Effector memory CD4-positive, alpha-beta T cell (primary cell): Measurements from ENCODE around the gene PARN.
"Not testable (repeated sequence)": the region's sequence is repeated elsewhere in the genome, so short reads cannot be mapped to it uniquely, and the experiment has no call there.

Experiments used
- DNase-seq, 3 donors: peaks; one replicate each; pipeline ENCODE4 v3.0.0-alpha.2; 2020
- H3K27ac ChIP-seq: 2 replicates; pipeline ENCODE4 v1.7.0; 2013; ENCODE audit warnings: mild to moderate bottlenecking, low read length, moderate library complexity; ENCODE audit not compliant: insufficient read depth, poor library complexity, severe bottlenecking
- H3K27me3 ChIP-seq: replicated peaks from 2 replicates; pipeline ENCODE4 v1.7.0; 2013; ENCODE audit warnings: mild to moderate bottlenecking, low read length; ENCODE audit not compliant: insufficient read depth, control insufficient read depth, poor library complexity, severe bottlenecking
- H3K36me3 ChIP-seq: 2 replicates; pipeline ENCODE4 v1.7.0; 2013; ENCODE audit warnings: mild to moderate bottlenecking, low read length, moderate library complexity; ENCODE audit not compliant: control insufficient read depth, insufficient read depth
- H3K4me1 ChIP-seq: 2 replicates; pipeline ENCODE4 v1.7.0; 2013; ENCODE audit warnings: low read length, mild to moderate bottlenecking; ENCODE audit not compliant: control insufficient read depth, insufficient read depth, poor library complexity, severe bottlenecking
- H3K4me3 ChIP-seq: 2 replicates; pipeline ENCODE4 v1.7.0; 2013; ENCODE audit warnings: low read length, low read depth, mild to moderate bottlenecking; ENCODE audit not compliant: insufficient read depth, poor library complexity, severe bottlenecking
- H3K9me3 ChIP-seq: 2 replicates; pipeline ENCODE4 v1.7.0; 2013; ENCODE audit warnings: mild to moderate bottlenecking, low read length, moderate library complexity; ENCODE audit not compliant: control insufficient read depth

PARN gene

DNA sequence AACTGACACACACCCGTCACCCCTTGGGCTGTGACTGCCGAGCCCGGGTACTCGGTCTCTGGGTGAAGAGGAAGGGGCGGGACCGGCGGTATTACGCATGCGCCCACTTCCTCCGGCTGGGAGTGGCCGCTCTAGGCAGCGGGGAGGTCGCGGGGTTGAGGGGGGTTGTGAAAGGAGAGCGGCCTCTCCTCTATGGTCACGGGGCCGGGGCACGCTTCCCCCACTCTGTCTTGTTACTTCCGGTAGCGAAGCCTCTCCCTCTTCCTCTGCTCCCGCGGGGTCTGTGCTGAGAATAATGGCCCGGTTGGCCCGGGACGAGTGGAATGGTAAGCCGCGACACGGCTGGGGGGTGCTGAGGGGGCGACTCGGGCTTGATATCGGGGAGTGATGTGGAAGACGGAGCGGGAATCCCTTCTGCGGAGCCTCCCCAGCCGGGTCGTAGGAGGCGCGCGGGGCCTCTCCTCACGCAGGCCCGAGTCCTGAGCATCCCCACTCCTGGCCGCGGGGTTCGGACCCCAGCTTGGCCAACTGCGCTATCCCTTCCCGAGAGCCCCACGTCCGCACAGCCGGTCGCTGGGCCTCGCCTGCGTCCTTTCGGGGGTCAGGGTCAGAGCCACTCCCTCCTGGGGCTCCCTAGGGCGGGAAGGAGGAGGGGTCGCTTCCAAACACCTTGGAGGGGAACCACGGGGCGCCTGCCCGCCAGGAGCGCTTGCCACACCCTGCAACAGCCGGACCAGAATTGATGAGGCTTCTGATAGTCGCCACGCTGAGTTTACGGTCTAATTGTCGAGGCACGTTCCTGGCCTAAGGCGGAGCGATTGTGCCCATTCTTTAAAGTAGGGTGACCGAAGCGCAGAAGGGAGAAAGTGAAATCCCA, 2.9 kb upstream of the PARN start, which contains the start of gene BFAR:
TSS of gene BFAR (plus strand) at position 259 of the 877 bp plus-strand sequence. CDS start 11,396 bp downstream, outside the sequence.
- H3K27me3 ChIP-seq: no peaks in the 10 kb centered on the region
- H3K4me3 ChIP-seq: peak within 1 kb of the TSS; percentile 96
- H3K4me1 ChIP-seq: peaks cover 34% of the 10 kb centered on the region

DNA sequence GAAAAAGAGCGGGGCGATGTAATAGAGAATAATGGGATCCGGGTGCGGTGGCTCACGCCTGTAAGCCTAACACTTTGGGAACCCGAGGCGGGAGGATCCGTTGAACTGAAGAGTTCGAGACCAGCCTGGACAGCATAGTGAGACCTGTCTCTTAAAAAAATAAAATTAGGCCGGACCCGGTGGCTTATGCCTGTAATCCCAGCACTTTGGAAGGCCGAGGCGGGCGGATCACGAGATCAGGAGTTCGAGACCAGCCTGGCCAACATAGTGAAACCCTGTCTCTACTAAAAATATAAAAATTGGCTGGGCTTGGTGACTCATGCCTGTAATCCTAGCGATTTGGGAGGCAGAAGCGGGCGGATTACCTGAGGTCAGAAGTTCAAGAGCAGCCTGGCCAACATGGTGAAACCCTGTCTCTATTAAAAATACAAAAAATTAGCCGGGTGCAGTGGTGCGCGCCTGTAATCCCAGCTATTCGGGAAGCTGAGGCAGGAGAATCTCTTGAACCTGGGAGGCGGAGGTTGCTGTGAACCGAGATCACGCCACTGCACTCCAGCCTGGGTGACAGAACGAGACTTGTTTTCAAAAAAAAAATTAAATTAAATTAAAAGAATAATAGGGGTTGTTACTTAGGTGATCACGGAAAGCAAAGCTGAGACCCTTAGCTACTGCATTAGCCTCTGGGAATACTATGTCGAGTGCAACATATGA, 715 bp upstream of the PARN start:
- peaks cover 34% of the 10 kb centered on the region for H3K4me1 ChIP-seq

More for the DNA sequence above, 2.9 kb upstream of the PARN start, which contains the start of gene BFAR:
- Histone ChIP-seq H3K9me3 (no peaks in the 10 kb centered on the region), H3K27ac (peak within 1 kb of the TSS; percentile 91), H3K36me3 (peaks cover 7% of the 10 kb centered on the region)
- DNase-seq: peak; percentile 98 to 99 (median 99)

GRCh38 chr16:14629612-14629918, 495 bp downstream of the PARN start:
- peak overlapping the region; percentile 84 for H3K27ac ChIP-seq
- H3K27me3 ChIP-seq: no peaks in the 10 kb centered on the region
- H3K36me3 ChIP-seq: peaks cover 33% of the 10 kb centered on the region
- peak in 1 of 3 donors; percentile 0 for DNase-seq
- H3K9me3 ChIP-seq: no peaks in the 10 kb centered on the region
- H3K4me1 ChIP-seq: peaks cover 33% of the 10 kb centered on the region
- peak overlapping the region; percentile 83 for H3K4me3 ChIP-seq

More for the DNA sequence above, 715 bp upstream of the PARN start:
- peak overlapping the region; percentile 72 for H3K27ac ChIP-seq
- H3K36me3 ChIP-seq: peaks cover 24% of the 10 kb centered on the region
- not testable (repeated sequence) for H3K9me3 ChIP-seq, H3K4me3 ChIP-seq, H3K27me3 ChIP-seq, DNase-seq

DNA sequence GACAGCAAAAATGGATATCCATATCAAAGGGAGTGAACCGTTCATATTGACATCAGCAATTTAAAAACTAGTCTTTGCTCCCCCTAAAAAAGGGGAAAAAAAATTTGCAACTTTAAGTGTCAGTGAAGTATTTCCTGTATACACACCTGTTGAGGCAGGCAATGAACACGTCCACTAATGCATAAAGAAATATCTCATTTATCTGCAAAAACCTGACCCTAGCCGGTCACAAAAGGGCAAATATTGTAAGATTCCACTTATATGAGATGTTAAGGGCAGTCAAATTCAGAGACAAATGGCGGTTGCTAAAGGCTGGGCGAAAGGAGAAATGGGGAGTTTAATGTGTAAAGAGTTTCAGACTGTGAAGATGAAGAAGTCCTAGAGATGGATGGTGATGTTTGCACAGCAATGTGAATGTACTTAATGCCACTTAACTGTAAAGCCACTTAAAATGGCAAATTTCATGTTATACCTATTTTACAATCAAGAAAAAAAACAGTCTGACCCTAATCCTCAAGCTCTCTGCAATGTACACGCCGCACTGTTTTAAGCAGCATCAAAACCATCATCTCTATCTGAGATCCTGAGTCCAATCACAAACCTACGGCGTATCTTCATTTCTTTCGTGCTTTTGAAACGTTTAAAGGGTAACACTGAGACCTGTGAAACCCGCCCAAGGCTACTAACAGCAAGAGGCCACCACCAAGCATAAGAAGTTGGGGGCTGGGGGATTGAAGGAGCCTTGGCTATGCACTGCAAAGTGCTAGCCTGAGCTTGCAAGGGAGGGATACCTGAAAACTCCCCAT, 1.1 kb downstream of the PARN start:
- DNase-seq: peak in 1 of 3 donors; percentile 1
- Histone ChIP-seq H3K9me3 (no peaks in the 10 kb centered on the region), H3K27ac (peak overlapping the region; percentile 84), H3K4me3 (peak overlapping the region; percentile 83), H3K36me3 (peaks cover 38% of the 10 kb centered on the region), H3K27me3 (no peaks in the 10 kb centered on the region), H3K4me1 (peaks cover 28% of the 10 kb centered on the region)

GRCh38 chr16:14627078-14627477, 3.0 kb downstream of the PARN start:
- no peak overlapping the region for H3K27ac ChIP-seq
- no peaks in the 10 kb centered on the region for H3K9me3 ChIP-seq
- H3K36me3 ChIP-seq: peaks cover 49% of the 10 kb centered on the region
- no peak for DNase-seq
- peaks cover 23% of the 10 kb centered on the region for H3K4me1 ChIP-seq
- H3K27me3 ChIP-seq: no peaks in the 10 kb centered on the region
- H3K4me3 ChIP-seq: no peak overlapping the region

- H3K9me3 ChIP-seq: no peaks in the 10 kb centered on the region
- no peak overlapping the region for H3K4me3 ChIP-seq
- H3K36me3 ChIP-seq: peaks cover 31% of the 10 kb centered on the region
- no peaks in the 10 kb centered on the region for H3K27me3 ChIP-seq
- no peak overlapping the region for H3K27ac ChIP-seq
- no peaks in the 10 kb centered on the region for H3K4me1 ChIP-seq
- DNase-seq: no peak
Observed at GRCh38 chr16:14618566-14618965, 11.5 kb downstream of the PARN start.

DNA sequence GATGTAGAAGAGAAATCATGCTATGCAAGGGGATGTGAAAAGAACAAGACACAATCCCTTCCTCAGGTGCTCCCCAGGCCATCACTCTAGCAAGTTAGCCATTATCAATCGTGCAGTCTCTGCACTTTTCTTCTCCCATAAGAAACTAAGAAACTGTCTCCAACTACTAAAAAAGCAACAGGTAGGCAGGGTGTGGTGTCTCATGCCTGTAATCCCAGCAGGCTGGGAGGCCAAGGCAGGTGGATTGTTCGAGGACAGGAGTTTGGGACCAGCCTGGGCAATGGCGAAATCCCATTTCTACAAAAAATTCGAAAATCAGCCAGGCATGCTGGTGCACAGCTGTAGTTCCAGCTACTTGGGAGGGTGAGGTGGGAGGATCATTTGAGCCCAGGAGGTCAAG, 13.8 kb downstream of the PARN start:
- H3K9me3 ChIP-seq: no peaks in the 10 kb centered on the region
- H3K27ac ChIP-seq: no peak overlapping the region
- H3K27me3 ChIP-seq: no peaks in the 10 kb centered on the region
- no peak overlapping the region for H3K4me3 ChIP-seq
- H3K36me3 ChIP-seq: peaks cover 29% of the 10 kb centered on the region
- H3K4me1 ChIP-seq: no peaks in the 10 kb centered on the region
- no peak for DNase-seq

DNA sequence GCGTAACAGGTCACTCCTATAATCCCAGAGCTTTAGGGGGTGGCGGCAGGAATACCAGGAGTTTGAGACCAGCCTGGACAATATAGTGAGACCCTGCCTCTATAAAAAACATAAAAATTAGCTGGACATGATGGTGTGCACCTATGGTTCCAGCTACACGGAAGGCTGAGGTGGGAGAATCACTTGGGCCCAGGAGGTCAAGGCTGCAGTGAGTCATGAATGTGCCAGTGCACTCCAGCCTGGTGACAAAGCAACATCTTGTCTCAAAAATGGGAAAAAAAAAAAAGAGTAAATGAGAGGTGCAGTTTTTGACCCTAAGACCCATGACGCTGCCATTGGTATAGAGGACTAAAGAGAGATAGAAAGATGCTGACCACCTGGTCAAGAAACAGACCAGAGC, 16.1 kb downstream of the PARN start:
- Histone ChIP-seq H3K4me3 (no peak overlapping the region), H3K27me3 (no peaks in the 10 kb centered on the region), H3K4me1 (no peaks in the 10 kb centered on the region), H3K27ac (no peak overlapping the region), H3K9me3 (no peaks in the 10 kb centered on the region), H3K36me3 (peaks cover 44% of the 10 kb centered on the region)
- DNase-seq: no peak

GRCh38 chr16:14611660-14612059, 18.4 kb downstream of the PARN start:
- no peaks in the 10 kb centered on the region for H3K27me3 ChIP-seq
- H3K27ac ChIP-seq: no peak overlapping the region
- no peaks in the 10 kb centered on the region for H3K9me3 ChIP-seq
- H3K36me3 ChIP-seq: peaks cover 54% of the 10 kb centered on the region
- no peak overlapping the region for H3K4me3 ChIP-seq
- no peak for DNase-seq
- H3K4me1 ChIP-seq: no peaks in the 10 kb centered on the region
